Panc1 (cell line): ENCODE data around the gene PLCB4. TPM values are rescaled to one million over a fixed set of nuclear protein-coding genes. Genes with fewer than 3 reads are reported as not detected.
"Not testable (repeated sequence)": the region's sequence is repeated elsewhere in the genome, so short reads cannot be mapped to it uniquely, and the experiment has no call there.

ENCODE experiments used
- ATAC-seq: fragments of 200-7000 bp; cut with Tn5 transposase; 2 replicates; pipeline ENCODE4 v1.9.1; 2020; ENCODE audit warnings: mild to moderate bottlenecking, moderate library complexity
- BruUV-seq: library from RNA; stranded (reverse); fragments of 400-500 nt; replicated peaks from 2 replicates; lab custom pipeline; 2021; lab: Mats Ljungman, UMichigan
- CTCF ChIA-PET: fragments of 300-600 bp; sonication (Branson Sonifier 250); formaldehyde crosslinking; loops from one replicate; lab custom pipeline; 2022; ENCODE audit warnings: antibody characterized with exemption; lab: Charles Lee
- POLR2A ChIA-PET: fragments of 300-600 bp; sonication (Branson Sonifier 250); formaldehyde crosslinking; loops from one replicate; lab custom pipeline; 2022; ENCODE audit warnings: antibody characterized with exemption; lab: Charles Lee
- DNase-seq: peaks from one replicate; pipeline ENCODE4 v3.0.0-alpha.2; 2010; ENCODE audit warnings: low read depth, low spot score
- H3K27ac ChIP-seq: 2 replicates; pipeline ENCODE4 v1.5.1; 2011; ENCODE audit warnings: mild to moderate bottlenecking, low read length, inconsistent platforms
- H3K27me3 ChIP-seq: fragments of 200-500 bp; sonication (Bioruptor generic); 2 replicates; pipeline ENCODE4 v1.6.0; 2014; ENCODE audit warnings: low read length, inconsistent platforms; ENCODE audit not compliant: control insufficient read depth, insufficient read depth
- H3K36me3 ChIP-seq: fragments of 200-500 bp; sonication (Bioruptor generic); 2 replicates; pipeline ENCODE4 v1.5.1; 2014; ENCODE audit warnings: inconsistent platforms, mild to moderate bottlenecking, low read length, moderate library complexity; ENCODE audit not compliant: control insufficient read depth, insufficient read depth
- H3K4me1 ChIP-seq: 2 replicates; pipeline ENCODE4 v1.5.1; 2011; ENCODE audit warnings: inconsistent platforms, mild to moderate bottlenecking, low read length, moderate library complexity; ENCODE audit not compliant: control insufficient read depth, insufficient read depth
- H3K4me3 ChIP-seq, 2 experiments: 2 replicates each; pipeline ENCODE4 v1.5.1; 2011 to 2012; ENCODE audit warnings: low read depth in 2 of 2, low read length in 2 of 2, mild to moderate bottlenecking in 2 of 2, inconsistent platforms in 1 of 2, moderate library complexity in 1 of 2
- H3K9me3 ChIP-seq: fragments of 200-500 bp; sonication (Bioruptor generic); 2 replicates; pipeline ENCODE4 v1.5.1; 2014; ENCODE audit warnings: low read depth, mild to moderate bottlenecking, inconsistent platforms, low read length, moderate library complexity; ENCODE audit not compliant: control insufficient read depth, insufficient read depth
- POLR2AphosphoS5 ChIP-seq: IDR thresholded peaks from 2 replicates; pipeline ENCODE4 v1.6.1; 2012; ENCODE audit warnings: mild to moderate bottlenecking, low read depth, low read length, moderate library complexity
- REST ChIP-seq, 2 experiments: IDR thresholded peaks; 2 replicates each; pipeline ENCODE4 v1.6.1; 2011 to 2012; ENCODE audit warnings: low read depth in 2 of 2, control low read depth in 1 of 2, low read length in 1 of 2, mild to moderate bottlenecking in 1 of 2, moderate library complexity in 1 of 2; ENCODE audit not compliant: insufficient read depth in 1 of 2
- SIN3A ChIP-seq: IDR thresholded peaks from 2 replicates; pipeline ENCODE4 v1.6.1; 2012; ENCODE audit warnings: low read depth, mild to moderate bottlenecking, low read length, moderate library complexity, borderline replicate concordance; ENCODE audit not compliant: insufficient read depth
- TCF7L2 ChIP-seq: IDR thresholded peaks from 2 replicates; pipeline ENCODE4 v1.6.1; 2011; ENCODE audit warnings: mild to moderate bottlenecking, low read depth, low read length, inconsistent platforms
- in situ Hi-C: cut with HindIII; loops from 2 replicates; pipeline ENCODE4 v1.10.0; 2016; ENCODE audit warnings: low sequenced_read_pairs, low pct_unique_long_range_greater_than_20kb
- intact Hi-C: fragments of 100-400 bp; cut with micrococcal nuclease; formaldehyde crosslinking; loops from one replicate; pipeline ENCODE4 v1.10.0; 2022; ENCODE audit not compliant: unreplicated experiment
- total RNA-seq: library from RNA; stranded (reverse); gene quantifications from one replicate; pipeline ENCODE4 v1.2.1, GENCODE V29; 2021; ENCODE audit not compliant: unreplicated experiment
- TF ChIP-seq, protein P1 (sequence below): fragments of 450-650 bp; IDR thresholded peaks from 2 replicates; pipeline ENCODE4 v1.5.1; 2017; ENCODE audit warnings: mild to moderate bottlenecking

PLCB4 gene
- total RNA-seq, 1 experiment from 2014 or later = 1.5 TPM

DNA sequence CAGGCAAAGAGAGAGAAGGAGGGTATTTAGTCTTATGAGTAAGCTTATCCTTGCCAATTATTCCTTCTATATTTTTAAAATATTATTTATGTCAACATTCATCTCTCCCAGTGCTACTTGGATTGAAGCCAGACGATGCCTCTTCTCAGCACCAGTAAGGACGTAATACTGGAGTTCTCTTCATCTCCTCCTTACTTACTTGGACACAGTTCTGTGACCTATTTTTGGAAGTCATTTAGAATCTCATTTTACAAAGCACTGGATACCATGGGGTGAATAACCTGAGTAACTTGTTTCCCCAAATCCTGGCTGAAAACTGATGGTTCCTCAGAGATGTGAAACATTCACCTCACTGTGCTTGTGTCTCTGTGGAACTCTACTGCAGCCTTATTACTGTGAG lies 308.1 kb downstream of the PLCB4 start:
- H3K4me3 ChIP-seq = no peak overlapping the region
- CTCF ChIA-PET = no interaction called here
- H3K27ac ChIP-seq = no peak overlapping the region
- no TSS peak for BruUV-seq
- POLR2A ChIA-PET = no interaction called here
- no peaks in the 10 kb centered on the region for H3K4me1 ChIP-seq
- H3K36me3 ChIP-seq = no peaks in the 10 kb centered on the region
- no peaks in the 10 kb centered on the region for H3K27me3 ChIP-seq
- no peak for TF ChIP-seq REST (IDR thresholded peaks at IDR 0.05; ENCODE audit: insufficient read depth in 1 of 2, low read depth in 2 of 2, low read length in 1 of 2)
- TF ChIP-seq TCF7L2 = no peak
- TF ChIP-seq POLR2AphosphoS5 = no peak
- TF ChIP-seq, protein P1, sequence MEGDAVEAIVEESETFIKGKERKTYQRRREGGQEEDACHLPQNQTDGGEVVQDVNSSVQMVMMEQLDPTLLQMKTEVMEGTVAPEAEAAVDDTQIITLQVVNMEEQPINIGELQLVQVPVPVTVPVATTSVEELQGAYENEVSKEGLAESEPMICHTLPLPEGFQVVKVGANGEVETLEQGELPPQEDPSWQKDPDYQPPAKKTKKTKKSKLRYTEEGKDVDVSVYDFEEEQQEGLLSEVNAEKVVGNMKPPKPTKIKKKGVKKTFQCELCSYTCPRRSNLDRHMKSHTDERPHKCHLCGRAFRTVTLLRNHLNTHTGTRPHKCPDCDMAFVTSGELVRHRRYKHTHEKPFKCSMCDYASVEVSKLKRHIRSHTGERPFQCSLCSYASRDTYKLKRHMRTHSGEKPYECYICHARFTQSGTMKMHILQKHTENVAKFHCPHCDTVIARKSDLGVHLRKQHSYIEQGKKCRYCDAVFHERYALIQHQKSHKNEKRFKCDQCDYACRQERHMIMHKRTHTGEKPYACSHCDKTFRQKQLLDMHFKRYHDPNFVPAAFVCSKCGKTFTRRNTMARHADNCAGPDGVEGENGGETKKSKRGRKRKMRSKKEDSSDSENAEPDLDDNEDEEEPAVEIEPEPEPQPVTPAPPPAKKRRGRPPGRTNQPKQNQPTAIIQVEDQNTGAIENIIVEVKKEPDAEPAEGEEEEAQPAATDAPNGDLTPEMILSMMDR = no peak
- no peak for TF ChIP-seq SIN3A
- intact Hi-C loops = no loop called here
- DNase-seq (no peak), ATAC-seq (no peak)
- in situ Hi-C loops = no loop called here
- H3K9me3 ChIP-seq = no peaks in the 10 kb centered on the region

- BruUV-seq, H3K9me3 ChIP-seq, ATAC-seq, intact Hi-C loops, H3K27ac ChIP-seq, in situ Hi-C loops, DNase-seq, POLR2A ChIA-PET, H3K4me3 ChIP-seq, H3K4me1 ChIP-seq, H3K27me3 ChIP-seq, H3K36me3 ChIP-seq: not testable (repeated sequence)
- CTCF ChIA-PET = interaction anchor here (0.7 kb wide), 1 partner anchor 10 kb away, joined by 4 read pairs; no protein-coding TSS in a partner anchor
Measured at GRCh38 chr20:9385345-9386310, 316.7 kb downstream of the PLCB4 start.
